Activated T-cell treated with anti-CD3 and anti-CD28 coated beads, Interleukin-2, amount 50 U/mL, for 4 hours (primary cell): ENCODE data around the gene LYPD6. TPM values are rescaled to one million over a fixed set of nuclear protein-coding genes. Genes with fewer than 3 reads are reported as not detected.
"Not testable (repeated sequence)": the region's sequence is repeated elsewhere in the genome, so short reads cannot be mapped to it uniquely, and the experiment has no call there.

Experiments used
- ATAC-seq, 2 donors: fragments of 200-7000 bp; cut with Tn5 transposase; one replicate each; pipeline ENCODE4 v1.10.0; 2021
- DNase-seq: peaks from one replicate; pipeline ENCODE4 v3.0.0-alpha.2; 2020
- H3K27me3 Mint-ChIP-seq: one replicate; pipeline ENCODE4 v1.8.0; 2021; ENCODE audit warnings: low read depth, mixed read lengths
- H3K36me3 Mint-ChIP-seq: one replicate; pipeline ENCODE4 v1.8.0; 2022; ENCODE audit warnings: mixed read lengths; ENCODE audit not compliant: insufficient read depth
- H3K4me1 Mint-ChIP-seq: one replicate; pipeline ENCODE4 v1.8.0; 2021; ENCODE audit warnings: low read depth, mixed read lengths
- H3K4me3 Mint-ChIP-seq: one replicate; pipeline ENCODE4 v1.8.0; 2021; ENCODE audit warnings: mild to moderate bottlenecking, moderate library complexity, mixed read lengths
- H3K9me3 Mint-ChIP-seq: one replicate; pipeline ENCODE4 v1.8.0; 2021; ENCODE audit warnings: mixed read lengths
- total RNA-seq, 3 donors: library from RNA; stranded (reverse); gene quantifications; one replicate each; pipeline ENCODE4 v1.2.1, GENCODE V29; 2021

LYPD6 gene
- not detected for total RNA-seq

DNA sequence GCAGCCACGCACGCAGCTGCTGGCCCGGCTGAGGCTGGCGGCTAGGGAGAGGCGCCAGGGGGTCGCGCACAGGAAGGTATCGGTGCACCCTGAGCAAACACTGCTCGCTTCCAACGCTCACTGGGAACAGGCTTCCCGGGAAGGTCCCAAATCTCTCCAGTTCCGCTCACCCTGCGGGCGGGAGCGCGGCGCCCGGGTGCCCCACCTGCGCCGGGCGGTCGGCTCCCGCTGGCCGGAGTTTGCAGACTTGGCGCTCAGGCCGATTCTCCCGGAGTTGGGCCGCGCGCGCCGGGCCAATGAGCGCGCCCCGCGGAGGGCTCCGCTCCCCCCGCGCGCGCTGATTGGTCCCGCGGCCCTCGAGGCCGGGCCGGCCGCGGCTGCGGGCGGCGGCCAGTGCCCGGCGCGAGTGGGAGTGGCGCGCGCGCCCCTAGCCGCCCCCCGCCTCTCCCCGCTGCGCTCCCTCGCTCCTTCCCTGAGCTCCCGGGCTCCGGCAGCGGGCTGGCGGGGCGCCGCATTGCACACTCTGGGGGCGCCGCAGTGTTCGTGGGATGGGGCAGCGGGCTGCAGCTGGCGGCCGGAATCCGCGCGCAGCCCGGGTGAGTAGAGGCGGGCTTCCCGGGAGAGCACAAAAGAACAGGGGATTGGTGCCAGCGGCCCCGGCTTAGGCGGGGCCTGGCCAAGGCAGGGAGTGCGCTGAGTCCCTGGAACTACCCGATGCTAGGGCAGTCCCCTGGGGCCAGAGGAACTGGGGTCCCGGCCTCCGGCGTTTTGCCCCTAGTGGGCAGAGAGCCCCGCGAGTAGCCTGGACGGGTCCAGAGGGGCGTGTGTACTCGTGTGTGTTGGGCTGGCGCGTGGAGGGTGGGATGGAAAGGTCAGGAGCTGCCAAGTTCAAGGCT is at the start of gene LYPD6:
LYPD6 (plus strand) TSS at position 461 of the 896 bp plus-strand sequence. CDS start 107,122 bp downstream, outside the sequence.
- Mint-ChIP-seq H3K4me3 (peak within 1 kb of the TSS; percentile 37), H3K9me3 (peaks cover 4% of the 10 kb centered on the region), H3K4me1 (peaks cover 2% of the 10 kb centered on the region), H3K36me3 (no peaks in the 10 kb centered on the region), H3K27me3 (peaks cover 50% of the 10 kb centered on the region)
- no peak for DNase-seq
- peak; percentile 32 to 46 for ATAC-seq

GRCh38 chr2:149281441-149281840 is 48.9 kb upstream of the LYPD6 start:
- Mint-ChIP-seq H3K27me3 (peaks cover 3% of the 10 kb centered on the region), H3K4me1 (no peaks in the 10 kb centered on the region), H3K36me3 (no peaks in the 10 kb centered on the region), H3K4me3 (no peak overlapping the region), H3K9me3 (no peaks in the 10 kb centered on the region)
- ATAC-seq: no peak
- no peak for DNase-seq

DNA sequence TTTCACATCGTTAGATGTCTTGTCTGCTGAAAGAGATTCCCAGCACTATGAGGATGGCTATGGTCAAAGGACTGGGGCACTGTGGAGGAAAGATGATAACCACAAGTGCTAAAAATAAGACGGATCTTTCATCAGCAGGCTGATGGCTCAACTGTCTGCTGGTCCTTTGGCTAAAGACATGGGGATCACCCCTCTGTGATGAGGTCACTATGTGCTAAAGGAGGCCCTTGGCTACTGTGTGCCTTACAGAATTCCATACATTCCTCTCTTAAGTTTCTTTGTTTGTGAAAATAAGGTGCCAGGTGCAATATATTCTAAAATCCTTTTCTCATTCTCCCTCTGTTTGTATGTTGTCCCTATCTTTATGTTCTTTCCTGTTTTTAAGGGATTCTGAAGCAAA is 39.7 kb upstream of the LYPD6 start:
- Mint-ChIP-seq H3K4me3 (no peak overlapping the region), H3K9me3 (no peaks in the 10 kb centered on the region), H3K36me3 (no peaks in the 10 kb centered on the region), H3K27me3 (no peaks in the 10 kb centered on the region), H3K4me1 (no peaks in the 10 kb centered on the region)
- DNase-seq: no peak
- no peak for ATAC-seq

GRCh38 chr2:149291881-149292280 is 38.5 kb upstream of the LYPD6 start:
- H3K4me1 Mint-ChIP-seq: no peaks in the 10 kb centered on the region

DNA sequence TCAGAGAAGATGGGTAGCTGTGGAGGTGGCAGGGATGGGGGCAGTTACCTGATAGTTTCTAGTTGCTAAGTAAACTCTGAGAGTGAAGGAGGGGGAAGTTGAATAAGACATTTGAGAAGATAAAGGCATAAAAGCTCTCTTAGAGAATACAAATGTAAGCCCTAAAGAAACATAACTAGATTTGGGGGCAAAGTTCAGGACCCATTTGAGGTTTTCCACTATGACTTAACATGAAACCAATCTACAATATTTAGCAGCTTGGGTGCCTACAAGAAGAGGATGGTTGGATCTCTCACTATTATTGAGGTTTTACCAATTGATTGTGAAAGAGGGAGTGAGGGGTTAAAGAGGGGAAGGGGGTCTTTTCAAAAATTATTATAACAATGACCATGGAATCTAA is 34.4 kb upstream of the LYPD6 start:
- DNase-seq: no peak
- Mint-ChIP-seq H3K27me3 (no peaks in the 10 kb centered on the region), H3K9me3 (no peaks in the 10 kb centered on the region), H3K4me1 (no peaks in the 10 kb centered on the region), H3K36me3 (no peaks in the 10 kb centered on the region), H3K4me3 (no peak overlapping the region)
- ATAC-seq: no peak

More at GRCh38 chr2:149291881-149292280, 38.5 kb upstream of the LYPD6 start:
- no peaks in the 10 kb centered on the region for H3K27me3 Mint-ChIP-seq
- ATAC-seq: no peak
- no peaks in the 10 kb centered on the region for H3K9me3 Mint-ChIP-seq
- DNase-seq: no peak
- no peaks in the 10 kb centered on the region for H3K36me3 Mint-ChIP-seq
- H3K4me3 Mint-ChIP-seq: no peak overlapping the region

DNA sequence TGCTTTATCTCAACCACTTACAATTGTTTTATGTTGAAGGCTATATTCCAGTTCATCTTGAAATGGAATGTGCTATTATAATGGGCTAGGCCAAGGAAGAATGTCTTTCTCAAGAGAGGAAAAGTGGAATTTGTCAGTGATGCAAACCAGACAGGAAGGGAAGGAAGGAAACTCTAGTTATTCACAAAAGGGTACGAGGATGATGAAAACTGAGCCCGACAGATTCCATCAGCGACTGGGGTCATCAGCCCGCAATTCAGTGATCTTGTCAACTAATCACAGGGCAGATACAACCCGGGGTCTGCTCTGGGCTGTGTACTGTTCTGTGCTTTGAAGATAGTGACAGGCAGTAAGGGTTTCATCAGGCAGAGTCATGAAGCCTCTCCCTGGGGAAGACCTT is 23.4 kb upstream of the LYPD6 start:
- Mint-ChIP-seq H3K4me1 (no peaks in the 10 kb centered on the region), H3K9me3 (no peaks in the 10 kb centered on the region), H3K36me3 (no peaks in the 10 kb centered on the region), H3K4me3 (no peak overlapping the region), H3K27me3 (peaks cover 12% of the 10 kb centered on the region)
- no peak for DNase-seq
- ATAC-seq: no peak

GRCh38 chr2:149310349-149310748 is 20.0 kb upstream of the LYPD6 start:
- Mint-ChIP-seq H3K9me3 (no peaks in the 10 kb centered on the region), H3K36me3 (no peaks in the 10 kb centered on the region), H3K4me1 (no peaks in the 10 kb centered on the region), H3K4me3 (no peak overlapping the region), H3K27me3 (peaks cover 20% of the 10 kb centered on the region)
- ATAC-seq: no peak
- DNase-seq: no peak

DNA sequence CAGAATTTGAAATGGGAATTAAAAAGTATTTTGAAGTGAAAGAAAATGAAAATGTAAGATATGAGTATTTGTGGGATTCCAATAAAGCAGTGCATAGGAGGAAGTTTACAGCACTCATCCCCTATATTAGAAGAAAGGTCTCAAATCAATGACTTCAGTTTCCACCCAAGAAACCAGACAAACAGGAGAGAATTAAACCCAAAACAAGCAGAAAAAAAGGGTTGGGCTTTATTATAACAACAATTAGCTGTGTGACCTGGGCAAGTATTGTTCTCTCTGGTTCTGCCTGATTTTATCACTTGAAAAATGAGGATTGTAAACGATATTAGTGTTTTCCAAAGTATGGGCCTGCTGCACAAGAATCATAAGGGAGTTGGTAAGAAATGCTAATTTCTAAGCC is 18.3 kb upstream of the LYPD6 start:
- DNase-seq: no peak

GRCh38 chr2:149313512-149313972 is 16.8 kb upstream of the LYPD6 start:
- peaks cover 22% of the 10 kb centered on the region for H3K27me3 Mint-ChIP-seq
- ATAC-seq (peak in 1 of 2 donors; percentile 25), DNase-seq (no peak)
- peaks cover 3% of the 10 kb centered on the region for H3K9me3 Mint-ChIP-seq
- no peak overlapping the region for H3K4me3 Mint-ChIP-seq
- no peaks in the 10 kb centered on the region for H3K36me3 Mint-ChIP-seq
- no peaks in the 10 kb centered on the region for H3K4me1 Mint-ChIP-seq

More for the DNA sequence above, 18.3 kb upstream of the LYPD6 start:
- Mint-ChIP-seq H3K27me3 (peaks cover 20% of the 10 kb centered on the region), H3K4me1 (no peaks in the 10 kb centered on the region), H3K9me3 (no peaks in the 10 kb centered on the region), H3K36me3 (no peaks in the 10 kb centered on the region), H3K4me3 (no peak overlapping the region)
- no peak for ATAC-seq

DNA sequence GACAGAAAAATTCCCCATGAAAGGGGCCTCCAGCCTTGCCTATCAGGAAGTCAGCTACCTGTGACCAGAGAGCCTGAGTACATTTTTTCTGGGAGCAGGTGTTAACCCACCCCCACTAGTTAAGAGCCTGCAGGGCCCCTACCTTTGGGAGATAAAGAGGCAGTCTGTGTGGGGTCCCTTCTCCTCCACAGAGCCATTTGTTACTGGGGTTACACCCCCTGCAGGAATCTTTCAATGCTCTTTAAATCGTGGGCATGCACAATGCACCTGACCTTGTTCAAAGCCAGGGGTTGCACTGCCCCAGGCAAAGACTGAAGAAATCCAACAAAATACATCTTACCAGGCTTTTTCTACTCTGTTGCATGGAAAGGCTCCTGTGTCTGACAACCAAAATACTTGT is 15.7 kb upstream of the LYPD6 start:
- H3K4me3 Mint-ChIP-seq: no peak overlapping the region
- peaks cover 22% of the 10 kb centered on the region for H3K27me3 Mint-ChIP-seq
- ATAC-seq (no peak), DNase-seq (no peak)
- no peaks in the 10 kb centered on the region for H3K4me1 Mint-ChIP-seq
- peaks cover 3% of the 10 kb centered on the region for H3K9me3 Mint-ChIP-seq
- no peaks in the 10 kb centered on the region for H3K36me3 Mint-ChIP-seq

DNA sequence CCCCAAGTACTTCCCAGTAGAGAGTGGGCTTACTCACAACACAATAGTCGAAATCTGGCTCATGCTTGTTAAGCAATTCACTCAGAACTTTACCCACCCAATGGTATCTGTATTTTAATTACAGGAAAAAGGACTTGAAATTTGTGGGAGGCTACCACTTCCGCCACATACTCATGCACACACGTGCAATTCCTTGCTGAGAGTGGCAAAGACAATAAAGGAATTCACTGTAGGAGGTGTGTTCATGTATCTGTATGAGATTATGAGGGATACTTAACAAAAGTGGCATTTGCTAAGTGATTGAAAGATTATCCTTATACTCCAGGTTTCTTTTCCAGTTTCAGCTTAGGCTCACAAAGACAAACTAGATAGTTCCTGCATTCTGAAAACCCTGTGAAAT is 14.9 kb upstream of the LYPD6 start:
- Mint-ChIP-seq H3K9me3 (peaks cover 3% of the 10 kb centered on the region), H3K36me3 (no peaks in the 10 kb centered on the region), H3K4me1 (no peaks in the 10 kb centered on the region), H3K27me3 (peaks cover 22% of the 10 kb centered on the region), H3K4me3 (no peak overlapping the region)
- no peak for ATAC-seq
- DNase-seq: no peak

- peaks cover 14% of the 10 kb centered on the region for H3K27me3 Mint-ChIP-seq
- not testable (repeated sequence) for ATAC-seq, H3K4me1 Mint-ChIP-seq, H3K36me3 Mint-ChIP-seq, H3K9me3 Mint-ChIP-seq, H3K4me3 Mint-ChIP-seq, DNase-seq
Observed at GRCh38 chr2:149318566-149318965, 11.8 kb upstream of the LYPD6 start.

- H3K4me1 Mint-ChIP-seq: no peaks in the 10 kb centered on the region
- DNase-seq (no peak), ATAC-seq (no peak)
- H3K4me3 Mint-ChIP-seq: no peak overlapping the region
- no peaks in the 10 kb centered on the region for H3K36me3 Mint-ChIP-seq
- H3K9me3 Mint-ChIP-seq: peaks cover 3% of the 10 kb centered on the region
- H3K27me3 Mint-ChIP-seq: peaks cover 8% of the 10 kb centered on the region
Observed at GRCh38 chr2:149320362-149320761, 10.0 kb upstream of the LYPD6 start.

DNA sequence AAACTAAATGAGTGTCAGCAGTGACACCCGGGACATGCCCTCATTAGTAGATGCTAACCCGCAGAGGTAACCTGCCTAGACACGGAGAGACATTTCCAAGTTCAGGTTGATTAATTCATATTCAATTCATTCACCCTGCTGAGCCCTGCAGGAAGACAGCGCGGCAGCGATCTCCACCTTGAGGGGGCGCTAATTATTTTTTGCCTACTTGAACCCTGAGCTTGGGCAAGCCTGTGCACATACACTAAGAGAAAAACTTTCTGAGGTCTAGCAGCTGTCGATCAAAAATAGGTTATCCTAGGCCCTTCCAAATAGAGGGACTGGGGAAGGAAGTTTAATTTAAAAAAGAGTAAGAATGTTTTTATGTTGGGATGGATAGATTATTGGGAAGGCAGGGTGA is 1.3 kb upstream of the LYPD6 start:
- H3K4me3 Mint-ChIP-seq: no peak overlapping the region
- peaks cover 4% of the 10 kb centered on the region for H3K9me3 Mint-ChIP-seq
- H3K36me3 Mint-ChIP-seq: no peaks in the 10 kb centered on the region
- peaks cover 52% of the 10 kb centered on the region for H3K27me3 Mint-ChIP-seq
- DNase-seq (no peak), ATAC-seq (no peak)
- H3K4me1 Mint-ChIP-seq: peaks cover 2% of the 10 kb centered on the region

- peak overlapping the region; percentile 37 for H3K4me3 Mint-ChIP-seq
- peaks cover 4% of the 10 kb centered on the region for H3K9me3 Mint-ChIP-seq
- no peaks in the 10 kb centered on the region for H3K36me3 Mint-ChIP-seq
- peaks cover 52% of the 10 kb centered on the region for H3K27me3 Mint-ChIP-seq
- DNase-seq (no peak), ATAC-seq (peak in 1 of 2 donors; percentile 46)
- peaks cover 2% of the 10 kb centered on the region for H3K4me1 Mint-ChIP-seq
Observed at GRCh38 chr2:149329489-149330126, 779 bp upstream of the LYPD6 start.
